Endothelial cell of umbilical vein (primary cell): Measurements from ENCODE around the gene PER3. TPM values are rescaled to one million over a fixed set of nuclear protein-coding genes. Genes with fewer than 3 reads are reported as not detected.

ENCODE experiments used
- BruUV-seq: library from RNA; stranded (reverse); fragments of 400-500 nt; replicated peaks from 2 replicates; lab custom pipeline; 2021; lab: Mats Ljungman, UMichigan
- CTCF ChIA-PET: fragments of 300-600, 350-600 bp; sonication (Branson Sonifier 250); formaldehyde crosslinking; loops from one replicate; lab custom pipeline; 2021; ENCODE audit warnings: antibody characterized with exemption, inconsistent platforms; lab: Charles Lee
- POLR2A ChIA-PET: fragments of 300-600, 350-600 bp; sonication (Branson Sonifier 250); formaldehyde crosslinking; loops from one replicate; lab custom pipeline; 2021; ENCODE audit warnings: antibody characterized with exemption, inconsistent platforms; lab: Charles Lee
- DNase-seq: peaks from one replicate; pipeline ENCODE4 v3.0.0-alpha.2; 2011; ENCODE audit warnings: low read depth, low spot score
- FAIRE-seq: peaks from 2 replicates; lab custom pipeline; 2011; peaks lifted over from hg19 to GRCh38; lab: Jason Lieb, UNC
- H2AFZ ChIP-seq: 2 replicates; pipeline ENCODE4 v1.6.0; 2012; ENCODE audit warnings: low read depth, low read length, control low read depth, inconsistent platforms
- H3K27ac ChIP-seq: 2 replicates; pipeline ENCODE4 v1.5.1; 2011; ENCODE audit warnings: low read depth, mild to moderate bottlenecking, control low read depth, low read length, moderate library complexity; ENCODE audit not compliant: insufficient read depth
- H3K27me3 ChIP-seq, 2 experiments: 2 replicates each; pipeline versions ENCODE4 v1.6.0 to v1.6.1; 2011; ENCODE audit warnings: low read length in 2 of 2, mixed read lengths in 1 of 2; ENCODE audit not compliant: control insufficient read depth in 2 of 2, insufficient read depth in 2 of 2
- H3K36me3 ChIP-seq, 2 experiments: 2 replicates in 1 of 2; 3 replicates in 1 of 2; pipeline ENCODE4 v1.5.1; 2011; ENCODE audit warnings: low read length in 2 of 2, mild to moderate bottlenecking in 1 of 2, moderate library complexity in 1 of 2; ENCODE audit not compliant: control insufficient read depth in 2 of 2, insufficient read depth in 2 of 2; ENCODE audit errors: extremely low read depth in 1 of 2
- H3K4me1 ChIP-seq: 3 replicates; pipeline ENCODE4 v1.5.1; 2011; ENCODE audit warnings: mild to moderate bottlenecking, low read length; ENCODE audit not compliant: control insufficient read depth, insufficient read depth; ENCODE audit errors: extremely low read depth
- H3K4me2 ChIP-seq: 2 replicates; pipeline ENCODE4 v1.6.1; 2011; ENCODE audit warnings: low read length, control low read depth, mixed read lengths; ENCODE audit not compliant: insufficient read depth
- H3K4me3 ChIP-seq, 3 experiments: fragments of 200-600 bp in 1 of 3; sonication (generic), shearing (Covaris generic) in 1 of 3; replicated peaks in 1 of 3; 2 replicates each; pipeline ENCODE4 v1.5.1; 2011 to 2016; ENCODE audit warnings: control low read depth in 3 of 3, low read length in 3 of 3, mild to moderate bottlenecking in 2 of 3, inconsistent platforms in 1 of 3, low read depth in 1 of 3, moderate library complexity in 1 of 3; ENCODE audit not compliant: insufficient read depth in 1 of 3
- H3K79me2 ChIP-seq: 2 replicates; pipeline ENCODE4 v1.6.0; 2012; ENCODE audit warnings: low read length, inconsistent platforms; ENCODE audit not compliant: control insufficient read depth, insufficient read depth
- H3K9ac ChIP-seq: replicated peaks from 2 replicates; pipeline ENCODE3; 2011; ENCODE audit warnings: low read length, control low read depth; ENCODE audit not compliant: insufficient read depth; ENCODE audit errors: extremely low read depth
- H3K9me1 ChIP-seq: replicated peaks from 3 replicates; pipeline ENCODE4 v1.6.0; 2011; ENCODE audit warnings: mild to moderate bottlenecking, low read length; ENCODE audit not compliant: control insufficient read depth, insufficient read depth; ENCODE audit errors: extremely low read depth
- H3K9me3 ChIP-seq: replicated peaks from 2 replicates; pipeline ENCODE4 v1.5.1; 2012; ENCODE audit warnings: low read length, inconsistent platforms; ENCODE audit not compliant: control insufficient read depth, insufficient read depth
- H4K20me1 ChIP-seq: replicated peaks from 2 replicates; pipeline ENCODE3; 2011; ENCODE audit warnings: mild to moderate bottlenecking, low read length; ENCODE audit not compliant: control insufficient read depth, insufficient read depth; ENCODE audit errors: extremely low read depth
- POLR2AphosphoS5 ChIP-seq: IDR thresholded peaks from 2 replicates; pipeline ENCODE4 v1.6.1; 2012; ENCODE audit warnings: low read depth, mild to moderate bottlenecking, control low read depth, low read length, moderate library complexity; ENCODE audit not compliant: insufficient read depth
- dilution Hi-C: fragments of 300-500 bp; cut with MboI; formaldehyde crosslinking; loops from one replicate; pipeline ENCODE4 v1.15.0; 2019; ENCODE audit warnings: low sequenced_read_pairs; ENCODE audit not compliant: extremely low pct_ligation_motif_present
- intact Hi-C: fragments of 100-400 bp; cut with micrococcal nuclease; formaldehyde crosslinking; loops from one replicate; pipeline ENCODE4 v1.10.0; 2022
- polyA plus RNA-seq, 4 experiments: library from polyadenylated mRNA; depleted of rRNA in 3 of 4; stranded (reverse) in 3 of 4; unstranded in 1 of 4; fragments of >200 nt; gene quantifications; 2 replicates each; pipeline versions ENCODE4 v1.2.1 to v1.2.3, GENCODE V29; 2011 to 2012; ENCODE audit warnings: missing spikeins in 1 of 4
- total RNA-seq: library from RNA; stranded (reverse); gene quantifications from 2 replicates; pipeline ENCODE4 v1.2.3, GENCODE V29; 2021
- TF ChIP-seq, protein P1 (sequence below), 2 donors: IDR thresholded peaks; 1 replicate in 1 of 2; 2 replicates in 1 of 2; pipeline ENCODE4 v1.5.1; 2011; ENCODE audit warnings: low read length in 2 of 2, mild to moderate bottlenecking in 2 of 2, moderate library complexity in 2 of 2, control low read depth in 1 of 2, inconsistent platforms in 1 of 2, low read depth in 1 of 2; ENCODE audit not compliant: insufficient read depth in 1 of 2; ENCODE audit errors: extremely low read depth in 1 of 2

Gene PER3
- total and polyA plus RNA-seq, 2 donors (not counting 3 experiments of a cell fraction or from before 2014, with no cell fraction given), result 2.5 to 2.6 TPM

DNA sequence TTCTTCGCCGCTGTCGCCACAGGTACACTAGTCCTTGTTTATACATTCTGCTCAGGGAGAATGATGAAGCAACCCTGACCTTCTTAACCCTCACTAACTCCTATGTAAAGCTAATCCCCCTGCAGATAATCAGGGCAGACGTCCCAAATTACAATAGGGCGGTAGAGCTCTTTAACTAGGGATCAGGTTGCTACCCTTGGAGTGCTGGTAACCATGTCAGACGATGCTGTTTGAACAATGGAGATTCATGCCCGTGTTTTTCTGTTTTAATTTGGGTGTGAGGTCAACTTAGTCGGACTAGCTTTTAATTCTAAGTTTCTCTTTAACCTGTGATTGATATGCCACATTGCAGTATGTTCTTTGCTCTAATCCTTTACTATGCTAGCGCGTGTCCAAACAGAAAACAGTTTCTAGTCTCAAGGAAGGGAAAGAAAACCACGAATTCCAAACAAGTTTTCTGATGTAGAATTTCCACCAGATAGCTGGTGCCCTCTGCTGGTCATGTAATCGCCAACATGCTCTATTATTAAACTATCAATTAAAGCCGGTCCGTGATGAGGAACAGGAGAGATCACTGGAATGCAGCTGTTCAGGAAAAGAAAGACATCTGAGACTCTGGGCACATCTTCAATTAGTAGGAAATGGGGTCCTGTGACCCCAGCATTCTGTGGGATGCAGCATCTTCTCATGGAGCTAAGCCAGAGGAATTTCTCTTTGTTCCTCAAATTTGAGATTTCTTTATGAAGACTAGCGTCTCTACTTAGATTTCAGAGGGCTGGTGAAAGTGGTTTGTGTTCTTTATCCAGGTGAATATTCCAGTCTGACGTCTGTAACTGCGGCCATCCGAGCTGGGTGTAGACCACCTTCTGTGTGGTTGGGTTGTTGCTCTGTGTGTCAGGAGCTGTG, 31.3 kb upstream of the PER3 start:
- intact Hi-C loops, result loop anchor here (1.0 kb wide), 2 partner anchors 85 to 150 kb away; no protein-coding TSS in a partner anchor
- Histone ChIP-seq H3K9me1 (no peaks in the 10 kb centered on the region), H3K4me3 (peak overlapping the region in 2 of 3 experiments; percentile 18 to 25), H3K27ac (no peak overlapping the region), H3K79me2 (no peaks in the 10 kb centered on the region), H3K36me3 (no peaks in the 10 kb centered on the region), H3K4me2 (peak overlapping the region; percentile 58), H3K9ac (peak overlapping the region; percentile 33), H3K9me3 (no peaks in the 10 kb centered on the region), H4K20me1 (no peaks in the 10 kb centered on the region), H3K4me1 (no peaks in the 10 kb centered on the region), H2AFZ (peak overlapping the region; percentile 63), H3K27me3 (no peaks in the 10 kb centered on the region)
- no TSS peak for BruUV-seq
- FAIRE-seq (peak; percentile 80), DNase-seq (peak; percentile 72)
- ChIA-PET CTCF (interaction anchor here (0.6 to 9.9 kb wide), 35 partner anchors 8 to 573 kb away, joined by 3 to 674 read pairs (median 4); no protein-coding TSS in a partner anchor), POLR2A (interaction anchor here (0.6 kb wide), 2 partner anchors 168 to 1229 kb away, joined by 4 to 6 read pairs; no protein-coding TSS in a partner anchor)
- dilution Hi-C loops, result no loop called here
- TF ChIP-seq, protein P1, sequence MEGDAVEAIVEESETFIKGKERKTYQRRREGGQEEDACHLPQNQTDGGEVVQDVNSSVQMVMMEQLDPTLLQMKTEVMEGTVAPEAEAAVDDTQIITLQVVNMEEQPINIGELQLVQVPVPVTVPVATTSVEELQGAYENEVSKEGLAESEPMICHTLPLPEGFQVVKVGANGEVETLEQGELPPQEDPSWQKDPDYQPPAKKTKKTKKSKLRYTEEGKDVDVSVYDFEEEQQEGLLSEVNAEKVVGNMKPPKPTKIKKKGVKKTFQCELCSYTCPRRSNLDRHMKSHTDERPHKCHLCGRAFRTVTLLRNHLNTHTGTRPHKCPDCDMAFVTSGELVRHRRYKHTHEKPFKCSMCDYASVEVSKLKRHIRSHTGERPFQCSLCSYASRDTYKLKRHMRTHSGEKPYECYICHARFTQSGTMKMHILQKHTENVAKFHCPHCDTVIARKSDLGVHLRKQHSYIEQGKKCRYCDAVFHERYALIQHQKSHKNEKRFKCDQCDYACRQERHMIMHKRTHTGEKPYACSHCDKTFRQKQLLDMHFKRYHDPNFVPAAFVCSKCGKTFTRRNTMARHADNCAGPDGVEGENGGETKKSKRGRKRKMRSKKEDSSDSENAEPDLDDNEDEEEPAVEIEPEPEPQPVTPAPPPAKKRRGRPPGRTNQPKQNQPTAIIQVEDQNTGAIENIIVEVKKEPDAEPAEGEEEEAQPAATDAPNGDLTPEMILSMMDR (IDR thresholded peaks at IDR 0.05; ENCODE audit: extremely low read depth in 1 of 2, insufficient read depth in 1 of 2, low read depth in 1 of 2, low read length in 2 of 2), result peak; percentile 68 to 77
- TF ChIP-seq POLR2AphosphoS5, result no peak
